ENCODE data around the gene OR6B1.
"Not testable (repeated sequence)": the region's sequence is repeated elsewhere in the genome, so short reads cannot be mapped to it uniquely, and the experiment has no call there.

The OR6B1 gene

DNA sequence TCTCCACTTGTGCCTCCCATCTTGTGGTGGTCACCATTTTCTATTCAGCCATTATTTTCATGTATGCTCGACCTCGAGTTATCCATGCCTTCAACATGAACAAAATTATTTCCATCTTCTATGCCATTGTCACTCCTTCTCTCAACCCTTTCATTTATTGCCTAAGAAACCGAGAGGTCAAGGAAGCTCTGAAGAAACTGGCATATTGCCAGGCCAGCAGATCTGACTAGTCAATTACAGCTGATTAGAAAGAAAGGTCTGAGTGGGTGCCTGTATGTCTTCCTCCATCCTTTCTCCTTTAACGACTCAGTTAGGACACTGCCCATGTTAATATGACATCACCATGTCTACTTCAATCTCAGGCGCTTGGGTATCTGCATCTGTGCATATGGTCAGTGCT lies 4.6 kb downstream of the OR6B1 start:
- in situ Hi-C loops (cut with MboI; ENCODE audit: low sequenced_read_pairs): no loop called here

DNA sequence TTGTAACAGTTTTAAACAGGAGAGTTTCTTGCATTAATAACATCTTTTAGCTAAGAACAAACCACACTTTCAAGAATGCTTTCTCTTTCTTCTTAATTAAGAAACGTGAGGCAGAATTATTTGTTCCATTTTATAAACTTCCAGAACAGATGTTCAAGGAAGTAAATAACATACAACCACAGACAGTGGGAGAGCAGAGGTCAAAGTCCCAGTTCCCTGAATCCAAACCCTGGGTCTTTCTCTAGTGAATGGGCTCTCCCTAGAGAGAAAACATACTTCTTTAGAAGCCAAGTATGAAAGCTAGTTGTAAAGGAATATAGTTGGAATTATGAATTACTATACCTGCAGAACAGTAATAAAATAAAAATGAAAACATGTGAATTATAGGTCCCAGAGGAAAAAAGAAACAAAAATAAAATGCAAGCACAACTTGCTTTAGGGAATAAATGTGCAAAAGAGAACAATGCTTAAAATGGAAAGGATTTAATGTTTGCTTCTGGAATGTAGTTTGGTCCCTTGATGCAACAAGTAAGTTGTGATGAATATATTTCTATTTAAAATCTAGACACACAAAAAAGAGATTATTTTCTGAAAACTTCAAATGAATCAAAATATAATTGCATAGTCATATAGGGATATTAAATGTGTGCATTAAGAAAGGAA lies 6.0 kb downstream of the OR6B1 start:
- in situ Hi-C loops (cut with MboI; ENCODE audit: low sequenced_read_pairs): no loop called here

DNA sequence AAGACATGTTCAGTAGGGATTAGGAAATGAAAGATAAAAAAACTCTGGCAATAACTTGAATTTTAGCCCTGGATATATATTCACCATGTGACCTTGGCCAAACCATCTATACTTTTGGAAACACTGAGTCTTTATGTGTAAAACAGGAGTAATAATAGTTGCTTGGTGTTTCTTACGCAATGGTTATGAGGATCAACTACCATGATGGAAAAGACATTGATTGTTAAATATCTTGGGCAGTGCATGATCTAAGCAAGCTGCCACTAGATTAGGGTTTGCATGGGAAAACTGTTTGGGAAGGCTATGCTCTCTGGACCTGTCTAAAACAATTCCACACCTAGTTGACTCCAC lies 6.5 kb downstream of the OR6B1 start:
- in situ Hi-C loops (cut with MboI; ENCODE audit: low sequenced_read_pairs): no loop called here

DNA sequence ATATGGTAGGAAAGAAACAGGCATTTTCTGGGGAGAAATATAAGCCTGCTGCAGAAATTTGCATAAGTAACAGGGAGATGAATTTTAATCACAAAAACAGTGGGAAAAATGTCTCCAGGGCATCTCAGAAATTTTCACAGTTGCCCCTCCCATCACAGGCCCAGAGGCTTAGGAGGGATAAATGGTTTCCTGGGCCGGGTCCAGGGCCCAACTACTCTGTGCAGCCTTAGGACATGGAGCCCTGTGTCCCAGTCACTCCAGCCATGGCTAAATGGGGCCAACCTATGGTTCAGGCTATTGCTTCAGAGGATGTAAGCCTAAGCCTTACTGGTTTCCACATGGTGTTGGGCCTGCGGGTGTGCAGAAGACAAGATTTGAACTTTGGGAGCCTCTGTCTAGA lies 9.2 kb downstream of the OR6B1 start:
- in situ Hi-C loops (cut with MboI; ENCODE audit: low sequenced_read_pairs): no loop called here

DNA sequence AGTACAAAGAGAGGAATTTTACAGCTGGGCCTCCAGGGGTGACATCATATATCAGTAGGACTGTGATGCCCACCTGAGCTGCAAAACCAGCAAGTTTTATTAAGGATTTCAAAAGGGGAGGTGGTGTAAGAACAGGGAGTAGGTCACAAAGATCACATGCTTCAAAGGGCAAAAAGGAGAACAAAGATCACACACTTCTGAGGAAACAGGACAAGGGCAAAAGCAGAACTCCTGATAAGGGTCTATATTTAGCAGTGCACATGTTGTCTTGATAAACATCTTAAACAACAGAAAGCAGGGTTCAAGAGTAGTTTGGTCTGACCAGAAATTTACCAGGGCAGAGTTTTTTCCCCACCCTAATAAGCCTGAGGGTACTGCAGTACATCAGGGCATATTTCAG lies 9.9 kb downstream of the OR6B1 start:
- in situ Hi-C loops (cut with MboI; ENCODE audit: low sequenced_read_pairs): not testable (repeated sequence)

DNA sequence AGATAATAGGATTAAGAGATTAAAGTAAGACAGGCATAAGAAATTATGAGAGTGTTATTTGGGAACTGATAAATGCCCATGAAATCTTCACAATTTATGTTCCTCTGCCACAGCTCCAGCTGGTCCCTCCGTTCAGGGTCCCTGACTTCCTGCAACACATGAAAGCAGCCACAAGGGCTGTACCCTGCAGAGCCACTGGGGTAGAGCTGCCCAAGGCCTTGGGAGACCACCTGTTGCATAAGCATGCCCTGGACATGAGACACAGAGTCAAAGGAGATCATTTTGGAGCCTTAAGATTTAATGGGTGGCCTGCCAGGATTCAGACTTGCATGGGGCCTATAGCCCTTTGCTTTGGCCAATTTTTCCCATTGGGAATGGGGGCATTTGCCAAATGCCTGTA lies 10.7 kb downstream of the OR6B1 start:
- in situ Hi-C loops (cut with MboI; ENCODE audit: low sequenced_read_pairs): not testable (repeated sequence)

DNA sequence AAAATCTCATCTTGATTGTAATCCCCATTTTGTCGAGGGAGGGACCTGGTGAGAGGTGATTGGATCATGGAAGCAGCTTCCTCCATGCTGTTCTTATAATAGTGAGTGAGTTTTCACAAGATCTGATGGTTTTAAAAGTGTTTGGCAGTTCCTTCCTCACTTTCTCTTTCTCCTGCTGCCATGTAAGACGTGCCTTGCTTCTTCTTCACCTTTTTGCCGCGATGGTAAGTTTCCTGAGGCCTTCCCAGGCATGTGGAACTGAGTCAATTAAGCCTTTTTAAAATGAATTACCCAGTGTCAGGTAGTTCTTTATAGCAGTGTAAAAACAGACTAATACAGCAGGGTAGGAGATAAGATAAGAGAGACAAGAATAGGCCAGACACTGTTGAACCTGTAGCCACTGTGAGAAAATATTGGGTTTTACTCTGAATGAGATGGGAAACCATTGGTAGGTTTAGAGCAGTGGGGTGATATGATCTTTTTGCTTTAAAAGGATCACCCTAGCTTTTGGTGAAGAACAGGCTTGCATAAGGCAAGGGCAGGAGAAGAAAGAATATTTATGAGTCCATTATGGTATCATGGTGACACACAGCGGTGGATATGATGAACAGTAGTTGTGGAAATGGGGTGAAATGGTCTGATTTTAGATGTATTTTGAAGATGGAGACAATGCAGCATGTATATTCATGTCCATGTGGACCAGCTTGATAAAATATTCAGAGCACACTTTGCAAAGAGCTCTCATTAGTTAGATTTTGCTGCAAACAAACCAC lies 11.5 kb downstream of the OR6B1 start:
- in situ Hi-C loops (cut with MboI; ENCODE audit: low sequenced_read_pairs): no loop called here

DNA sequence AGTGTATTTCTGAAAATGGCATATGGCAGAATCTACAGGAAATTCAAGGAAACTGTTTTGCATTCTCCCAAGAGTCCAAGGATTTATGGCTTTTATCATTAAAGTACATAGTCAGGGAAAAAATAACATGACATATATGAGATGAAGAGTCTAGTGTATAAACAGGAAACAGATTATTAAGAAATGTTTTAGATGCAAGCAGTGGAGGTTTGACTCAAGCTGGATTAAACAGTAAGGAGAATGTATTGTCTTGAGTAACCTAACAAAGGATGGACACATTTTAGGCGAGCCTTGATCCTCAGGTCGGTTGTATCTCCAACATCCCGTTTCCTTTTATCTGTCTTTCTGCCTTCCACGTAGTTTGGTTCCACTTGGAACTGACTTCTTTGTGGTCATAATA lies 17.9 kb downstream of the OR6B1 start:
- in situ Hi-C loops (cut with MboI; ENCODE audit: low sequenced_read_pairs): no loop called here

DNA sequence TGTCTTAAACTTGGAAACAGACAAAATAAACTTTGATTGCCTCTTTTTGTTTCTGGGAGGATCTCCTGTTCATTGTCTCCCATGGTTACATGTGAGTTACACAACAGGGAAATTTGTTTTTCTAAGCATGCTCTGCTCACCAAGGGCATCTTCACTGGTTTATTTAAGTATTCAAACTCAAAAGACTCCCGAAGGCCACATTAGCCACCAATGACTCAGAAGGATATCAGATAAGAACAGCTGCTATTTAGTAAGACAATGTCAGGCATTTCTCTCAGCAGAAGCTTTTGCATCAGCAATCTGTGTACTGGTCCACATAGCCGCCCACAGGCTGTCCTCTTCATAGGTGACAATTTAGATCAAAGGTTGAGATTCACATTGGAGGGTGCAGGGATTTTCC lies 19.3 kb downstream of the OR6B1 start:
- in situ Hi-C loops (cut with MboI; ENCODE audit: low sequenced_read_pairs): no loop called here

DNA sequence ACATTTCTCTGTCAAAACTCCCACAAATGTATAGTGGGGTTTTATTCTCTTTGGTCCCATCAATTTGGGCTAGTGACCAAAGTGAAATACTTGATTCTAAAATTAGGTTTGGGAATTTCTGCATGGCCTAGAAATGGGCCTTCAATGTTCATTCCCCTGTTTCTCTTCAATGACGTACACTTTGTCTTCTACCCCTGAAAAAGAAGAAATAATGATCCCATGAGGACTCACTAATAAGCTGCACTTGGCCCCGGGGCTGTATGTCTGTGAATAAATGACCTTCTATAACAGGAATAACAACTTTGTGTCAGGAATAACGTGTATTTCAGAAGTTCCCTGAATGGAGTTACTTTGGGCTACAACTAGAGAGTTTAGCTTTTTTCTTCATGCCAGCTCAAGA lies 20.2 kb downstream of the OR6B1 start:
- in situ Hi-C loops (cut with MboI; ENCODE audit: low sequenced_read_pairs): no loop called here

DNA sequence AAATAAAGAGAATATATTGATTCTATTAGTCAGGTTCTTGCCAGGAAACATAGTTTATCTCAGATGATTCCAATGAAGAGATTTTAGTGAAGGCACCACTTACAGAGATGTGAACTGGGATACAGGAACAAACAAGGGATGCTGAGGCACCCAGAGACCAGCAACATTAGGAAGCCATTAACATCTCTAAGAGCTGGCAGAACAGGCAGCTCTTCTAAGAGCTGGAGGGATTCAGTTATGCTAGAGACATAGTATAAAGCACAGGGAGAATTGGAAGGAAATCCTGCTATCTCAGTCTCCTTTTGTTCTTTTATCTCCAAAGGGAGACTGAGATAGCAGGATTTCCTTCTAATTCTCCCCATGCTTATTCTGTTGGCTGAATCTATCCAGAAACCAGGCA lies 22.0 kb downstream of the OR6B1 start:
- in situ Hi-C loops (cut with MboI; ENCODE audit: low sequenced_read_pairs): no loop called here

DNA sequence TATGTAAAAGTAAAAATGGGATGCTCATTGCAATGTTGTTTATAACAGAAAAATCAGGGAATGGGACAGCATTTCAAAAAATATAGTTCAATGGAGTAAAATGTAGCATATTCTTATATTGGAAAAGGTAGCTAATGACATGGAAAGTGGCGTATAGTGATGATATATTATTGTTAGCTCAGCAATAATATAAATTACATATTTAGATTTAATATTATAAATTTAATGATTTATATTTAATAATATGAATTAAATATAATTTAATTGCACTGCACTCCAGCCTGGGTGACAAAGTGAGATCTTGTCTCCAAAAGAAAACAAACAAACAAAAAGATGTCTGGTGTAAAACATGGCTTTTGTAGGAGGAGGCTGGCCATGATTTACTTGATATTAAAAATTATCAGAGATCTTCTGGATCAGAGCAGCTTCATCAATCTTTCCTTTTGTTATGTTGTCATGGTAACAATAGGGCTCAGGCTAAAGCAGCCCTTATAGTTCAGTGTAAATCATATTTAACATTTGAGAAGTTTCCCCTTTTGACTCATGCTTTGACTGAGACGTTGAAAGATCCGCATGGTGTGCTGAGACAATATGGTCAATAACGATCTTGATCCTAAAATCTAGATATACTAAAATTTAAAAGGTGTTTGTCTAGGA lies 23.2 kb downstream of the OR6B1 start:
- in situ Hi-C loops (cut with MboI; ENCODE audit: low sequenced_read_pairs): no loop called here

DNA sequence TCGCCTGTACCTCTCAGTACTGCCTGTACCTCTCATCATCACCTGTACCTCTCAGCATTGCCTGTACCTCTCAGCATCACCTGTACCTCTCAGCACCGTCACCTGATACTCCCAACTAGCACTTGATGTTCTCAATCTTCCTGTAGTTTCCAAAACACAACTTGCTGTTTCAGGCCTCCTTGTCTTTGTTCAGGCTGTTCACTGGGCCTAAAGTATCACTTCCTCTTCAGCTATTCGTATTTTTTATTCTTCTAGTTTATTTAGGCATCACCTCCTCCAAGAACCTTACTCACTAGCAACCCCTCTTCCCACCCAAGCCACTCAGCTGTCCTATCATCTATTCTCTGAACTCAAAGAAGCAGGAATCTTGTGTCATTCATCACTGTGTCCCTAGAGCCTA lies 24.1 kb downstream of the OR6B1 start:
- in situ Hi-C loops (cut with MboI; ENCODE audit: low sequenced_read_pairs): no loop called here

DNA sequence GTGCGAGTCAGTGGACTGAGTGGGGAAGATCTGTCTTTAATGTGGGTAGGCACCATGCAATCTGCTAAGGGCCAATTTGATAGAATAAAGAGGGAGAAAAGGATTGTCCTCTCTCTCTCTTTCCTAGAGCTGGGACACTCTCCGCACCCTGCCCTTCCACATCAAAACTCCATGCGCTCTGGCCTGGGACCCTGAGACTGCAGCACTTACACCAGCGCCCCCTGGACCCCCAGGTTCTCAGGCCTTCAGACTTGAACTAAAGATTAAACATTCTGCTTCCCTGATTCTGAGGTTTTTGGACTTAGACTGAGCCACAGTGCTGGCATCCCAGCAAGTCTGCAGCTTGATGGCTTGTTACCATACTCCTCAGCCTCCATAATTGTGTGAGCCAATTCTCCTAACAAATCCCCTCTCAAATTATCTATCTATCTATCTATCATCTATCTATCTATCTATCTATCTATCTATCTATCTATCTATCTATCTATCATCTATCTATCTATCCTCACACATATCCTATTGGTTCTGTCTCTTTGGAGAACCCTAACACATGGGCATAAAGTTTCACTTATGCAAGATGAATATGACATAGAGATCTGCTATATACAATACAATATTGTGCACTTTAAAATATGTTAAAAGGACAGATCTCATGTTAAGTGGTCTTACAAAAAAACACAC lies 26.2 kb downstream of the OR6B1 start:
- in situ Hi-C loops (cut with MboI; ENCODE audit: low sequenced_read_pairs): no loop called here

DNA sequence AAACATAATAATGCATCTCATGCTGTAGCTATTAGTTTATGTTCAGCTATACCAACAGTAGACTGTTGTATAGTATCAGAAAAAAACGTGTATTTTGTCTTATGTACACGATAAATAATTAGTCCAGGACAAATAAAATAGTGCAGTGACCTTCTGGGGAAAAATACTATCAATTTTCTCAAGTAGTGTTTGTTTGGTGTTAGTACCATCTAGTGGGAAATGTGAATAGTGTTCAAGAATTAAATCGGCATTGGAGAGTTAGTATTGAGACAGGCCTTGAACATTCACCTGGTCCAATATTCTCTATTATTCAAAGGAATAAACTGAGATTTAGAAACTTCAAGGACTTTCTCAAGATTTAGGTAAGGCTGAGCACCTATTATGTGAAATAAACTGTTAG lies 26.9 kb downstream of the OR6B1 start:
- in situ Hi-C loops (cut with MboI; ENCODE audit: low sequenced_read_pairs): no loop called here

DNA sequence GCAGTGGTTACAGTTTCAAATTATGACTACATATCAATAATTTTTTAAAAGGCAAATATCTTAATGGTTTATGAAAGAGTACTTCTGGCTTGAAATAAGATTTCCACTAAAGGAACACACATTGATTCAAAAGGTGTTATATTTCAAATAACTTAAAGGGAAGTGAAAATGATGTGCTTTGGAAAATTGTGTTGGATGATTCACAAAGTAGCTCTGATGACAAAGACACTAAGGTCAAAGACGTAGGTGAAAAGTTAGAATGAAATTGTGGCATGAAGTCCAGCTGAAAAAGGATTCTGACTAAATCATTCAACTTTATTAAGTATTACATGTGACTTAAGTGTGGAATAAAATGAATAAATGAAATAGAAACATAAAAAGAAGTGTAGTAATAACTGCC lies 27.9 kb downstream of the OR6B1 start:
- in situ Hi-C loops (cut with MboI; ENCODE audit: low sequenced_read_pairs): no loop called here

DNA sequence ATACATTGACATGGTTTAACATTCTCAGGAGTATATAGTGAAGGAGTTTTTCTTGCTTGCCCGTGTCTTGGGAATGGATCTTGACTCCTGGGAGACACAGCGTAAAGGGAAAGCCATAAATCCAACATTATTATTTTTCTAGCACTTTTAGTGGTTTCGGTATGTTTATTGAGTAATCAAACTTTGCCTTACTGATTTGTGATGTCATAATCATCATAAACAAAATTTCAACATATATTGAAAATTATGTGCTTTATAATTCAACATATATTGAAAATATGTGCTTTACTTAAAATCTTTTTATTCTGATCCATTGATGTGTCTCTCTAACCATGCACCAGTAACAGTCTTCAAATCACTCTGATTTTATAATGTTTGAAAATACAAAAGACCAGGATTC lies 28.4 kb downstream of the OR6B1 start:
- in situ Hi-C loops (cut with MboI; ENCODE audit: low sequenced_read_pairs): no loop called here

DNA sequence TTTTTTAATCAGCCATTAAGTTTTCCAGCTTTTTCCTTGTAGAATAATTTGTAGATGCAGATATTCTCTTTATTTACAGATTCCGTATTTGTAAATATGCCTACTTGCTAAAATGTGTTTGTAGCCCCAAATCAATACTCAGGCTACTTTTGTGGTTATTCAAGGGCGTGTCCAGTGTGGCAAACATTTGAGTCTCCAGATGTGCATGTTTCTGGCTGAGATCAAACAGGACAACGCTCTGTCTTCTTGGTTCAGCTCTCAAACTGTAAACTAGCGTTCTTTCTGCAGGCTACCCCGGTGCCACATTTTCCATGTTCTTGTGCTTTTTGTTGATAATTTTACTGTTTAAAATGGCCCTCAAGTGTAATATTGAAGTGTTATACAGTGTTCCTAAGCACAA lies 32.4 kb downstream of the OR6B1 start:
- in situ Hi-C loops (cut with MboI; ENCODE audit: low sequenced_read_pairs): no loop called here

DNA sequence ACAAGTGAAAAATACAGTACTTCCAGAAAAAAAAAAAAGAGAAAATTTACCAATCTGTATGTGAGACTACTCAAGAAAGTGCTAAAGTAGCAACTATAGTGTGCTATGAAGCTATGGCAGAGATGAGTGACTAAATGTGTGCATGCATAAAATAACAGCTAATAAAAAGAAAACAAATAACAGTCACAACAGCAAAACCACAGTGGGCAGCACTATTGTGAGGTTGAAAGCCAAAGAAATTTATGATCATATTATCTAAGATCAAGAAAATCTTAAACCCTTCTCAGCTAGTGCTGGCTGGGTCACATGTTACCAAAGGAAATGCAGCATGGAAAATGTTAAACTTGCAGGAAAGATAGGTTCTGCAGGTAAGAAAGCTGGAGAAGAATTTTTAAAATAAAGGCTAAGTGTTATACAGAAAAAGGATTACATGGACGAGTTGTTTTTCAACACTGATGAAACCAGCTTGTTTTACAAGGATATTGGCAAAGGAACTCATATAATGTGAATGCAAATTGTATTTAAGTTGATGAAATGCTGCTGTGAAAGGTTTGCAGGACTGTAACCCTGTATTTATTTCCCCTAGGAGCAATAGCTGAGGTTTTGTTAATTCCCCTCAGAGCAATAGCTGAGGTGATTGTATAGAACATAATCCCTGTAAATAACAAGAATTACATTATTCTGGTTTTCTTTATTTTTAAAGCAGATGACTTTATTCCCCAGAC lies 33.0 kb downstream of the OR6B1 start:
- in situ Hi-C loops (cut with MboI; ENCODE audit: low sequenced_read_pairs): no loop called here

DNA sequence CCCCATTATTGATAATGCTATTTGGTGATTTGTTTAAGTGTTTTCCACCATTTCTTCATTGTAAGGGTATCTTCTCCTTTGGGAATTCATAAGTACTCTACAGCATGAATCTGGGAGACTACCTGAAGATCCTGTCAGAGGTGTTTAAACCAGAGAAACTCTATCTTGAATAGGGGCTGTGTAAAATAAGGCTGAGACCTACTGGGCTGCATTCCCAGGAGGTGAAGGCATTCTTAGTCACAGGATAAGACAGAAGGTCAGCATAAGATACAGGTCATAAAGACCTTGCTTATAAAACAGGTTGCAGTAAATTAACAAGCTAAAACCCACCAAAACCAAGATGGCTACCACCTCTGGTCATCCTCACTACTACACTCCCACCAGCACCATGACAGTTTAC lies 35.3 kb downstream of the OR6B1 start:
- in situ Hi-C loops (cut with MboI; ENCODE audit: low sequenced_read_pairs): no loop called here

DNA sequence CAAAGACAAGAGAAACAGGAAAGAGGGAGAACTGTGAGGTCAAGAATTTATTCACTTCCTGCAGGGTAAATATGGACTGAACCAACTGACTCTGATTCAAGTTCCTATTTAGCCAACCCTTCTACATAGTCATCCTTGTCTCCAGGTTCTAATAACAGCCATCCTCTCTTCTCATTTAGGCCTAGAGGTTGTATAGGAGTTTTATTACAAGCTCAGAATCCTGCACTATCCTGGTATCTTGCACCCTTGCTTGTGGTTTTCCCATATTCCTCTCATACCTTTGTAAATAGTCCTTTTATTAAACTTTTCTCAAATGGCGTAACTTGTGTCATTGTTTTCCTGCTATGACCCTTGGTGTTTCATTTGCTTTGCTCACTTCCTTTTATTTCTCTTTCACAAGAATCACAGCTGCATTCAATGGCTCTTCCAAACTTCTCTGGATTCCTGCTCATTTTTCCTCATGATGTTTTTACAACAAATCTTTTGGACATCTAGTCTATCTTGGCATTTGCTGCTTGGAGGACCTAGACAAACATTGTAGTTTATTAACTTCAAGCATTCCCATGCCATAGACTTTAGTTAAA lies 36.3 kb downstream of the OR6B1 start:
- in situ Hi-C loops (cut with MboI; ENCODE audit: low sequenced_read_pairs): no loop called here
